Ishikawa (cell line): Measurements from ENCODE around the gene ANKRD40CL.

Experiments used
- CEBPB ChIP-seq: IDR thresholded peaks from 2 replicates; pipeline ENCODE4 v1.6.1; 2012
- CREB1 ChIP-seq: IDR thresholded peaks from 2 replicates; pipeline ENCODE4 v1.6.1; 2012; ENCODE audit warnings: low read depth
- EGR1 ChIP-seq: IDR thresholded peaks from 2 replicates; pipeline ENCODE4 v1.6.1; 2012
- EP300 ChIP-seq: IDR thresholded peaks from 2 replicates; pipeline ENCODE4 v1.6.1; 2012; ENCODE audit warnings: borderline replicate concordance
- FOXM1 ChIP-seq: IDR thresholded peaks from 2 replicates; pipeline ENCODE4 v1.6.1; 2012; ENCODE audit warnings: low read depth, borderline replicate concordance
- MAX ChIP-seq: IDR thresholded peaks from 2 replicates; pipeline ENCODE4 v1.6.1; 2012
- NFIC ChIP-seq: IDR thresholded peaks from 2 replicates; pipeline ENCODE4 v1.6.1; 2012
- RAD21 ChIP-seq: IDR thresholded peaks from 2 replicates; pipeline ENCODE4 v1.6.1; 2012; ENCODE audit warnings: low read depth
- REST ChIP-seq: IDR thresholded peaks from 2 replicates; pipeline ENCODE4 v1.6.1; 2012; ENCODE audit warnings: low read depth, mild to moderate bottlenecking
- TAF1 ChIP-seq: IDR thresholded peaks from 2 replicates; pipeline ENCODE4 v1.6.1; 2012; ENCODE audit warnings: low read depth, mild to moderate bottlenecking
- TCF12 ChIP-seq: IDR thresholded peaks from 2 replicates; pipeline ENCODE4 v1.6.1; 2012; ENCODE audit warnings: low read depth
- TEAD4 ChIP-seq: IDR thresholded peaks from 2 replicates; pipeline ENCODE4 v1.6.1; 2012
- YY1 ChIP-seq: IDR thresholded peaks from 2 replicates; pipeline ENCODE4 v1.6.1; 2012; ENCODE audit warnings: low read depth
- ZBTB7A ChIP-seq: IDR thresholded peaks from 2 replicates; pipeline ENCODE4 v1.6.1; 2012; ENCODE audit warnings: low read depth

GRCh38 chr17:50765454-50766221 is 1.7 kb downstream of the ANKRD40CL start:
- TF ChIP-seq TAF1 = no peak
- no peak for TF ChIP-seq NFIC
- TF ChIP-seq EP300 = no peak
- no peak for TF ChIP-seq RAD21
- TF ChIP-seq MAX = no peak
- no peak for TF ChIP-seq REST
- no peak for TF ChIP-seq TEAD4
- no peak for TF ChIP-seq CREB1
- TF ChIP-seq FOXM1 = no peak
- no peak for TF ChIP-seq CEBPB
- no peak for TF ChIP-seq TCF12
- no peak for TF ChIP-seq EGR1
- no peak for TF ChIP-seq ZBTB7A
- TF ChIP-seq YY1 = no peak
